ENCODE results near the gene CHRNA9. TPM values are rescaled to one million over a fixed set of nuclear protein-coding genes. Genes with fewer than 3 reads are reported as not detected.

The CHRNA9 gene
- total and polyA plus RNA-seq, 2 experiments from 2014 or later: 0.58 to 5.7 TPM

DNA sequence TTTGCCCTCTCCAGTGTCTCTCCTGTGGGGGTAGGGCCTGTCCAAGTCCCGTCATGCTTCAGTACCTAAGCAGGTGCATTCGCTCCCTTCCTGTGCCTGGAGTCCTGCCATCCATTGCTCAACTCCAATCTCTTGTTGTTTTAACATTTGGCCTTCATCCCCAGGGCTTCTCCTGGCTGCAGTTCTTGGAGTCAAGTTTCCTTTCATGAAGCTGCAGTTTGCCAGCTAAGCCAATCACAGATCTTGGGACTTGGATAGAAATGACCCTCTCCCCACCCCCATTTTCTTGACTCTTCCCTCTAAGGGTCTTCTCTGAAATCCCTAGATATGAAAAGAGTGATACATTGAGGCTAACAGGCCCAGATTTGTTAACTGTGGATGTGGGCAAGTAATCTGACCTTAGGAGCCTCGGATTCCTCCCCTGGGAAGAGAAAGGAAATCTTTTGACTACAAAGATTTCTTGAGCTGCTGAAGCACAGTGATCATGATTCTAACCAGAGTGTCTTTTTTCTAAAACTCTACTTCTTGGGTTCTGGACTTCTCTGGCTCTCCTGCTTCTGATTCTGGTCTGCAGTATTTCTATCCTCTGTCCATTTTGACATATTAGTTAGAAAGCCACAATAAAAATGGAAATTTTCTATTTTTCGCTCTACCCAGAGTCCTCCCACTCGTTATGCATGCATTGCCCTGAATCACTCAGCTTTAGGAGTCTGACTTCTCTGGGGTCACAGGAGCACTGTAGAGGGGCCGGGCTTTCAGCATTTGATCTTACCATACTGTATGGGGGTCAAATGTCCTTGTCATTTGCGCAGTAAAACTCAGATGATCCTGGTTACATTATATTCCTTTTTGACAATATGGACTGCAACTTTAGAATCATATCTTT is 61.0 kb downstream of the CHRNA9 start:
- no peaks in the 10 kb centered on the region; the same call in 1 of the 2 replicates for H3K9me2 ChIP-seq (ENCODE audit: insufficient read depth)
- H3K4me1 ChIP-seq (ENCODE audit: insufficient read depth): peaks cover 9% of the 10 kb centered on the region
- peak overlapping the region; percentile 45; the same call in 1 of the 2 replicates for H3K27ac Mint-ChIP-seq
- DNase-seq (ENCODE audit: low spot score): peak; percentile 47
- ATAC-seq: peak; percentile 76
- H3K79me2 ChIP-seq (replicated peaks; ENCODE audit: insufficient read depth): no peaks in the 10 kb centered on the region
- H3K4me1 Mint-ChIP-seq: peaks cover 9% of the 10 kb centered on the region
- no peak overlapping the region for H3K4me3 Mint-ChIP-seq
- no peak overlapping the region for H3K27ac ChIP-seq (ENCODE audit: low read depth)
- H4K20me1 ChIP-seq (replicated peaks; ENCODE audit: insufficient read depth): no peaks in the 10 kb centered on the region
- TF ChIP-seq, protein P1, sequence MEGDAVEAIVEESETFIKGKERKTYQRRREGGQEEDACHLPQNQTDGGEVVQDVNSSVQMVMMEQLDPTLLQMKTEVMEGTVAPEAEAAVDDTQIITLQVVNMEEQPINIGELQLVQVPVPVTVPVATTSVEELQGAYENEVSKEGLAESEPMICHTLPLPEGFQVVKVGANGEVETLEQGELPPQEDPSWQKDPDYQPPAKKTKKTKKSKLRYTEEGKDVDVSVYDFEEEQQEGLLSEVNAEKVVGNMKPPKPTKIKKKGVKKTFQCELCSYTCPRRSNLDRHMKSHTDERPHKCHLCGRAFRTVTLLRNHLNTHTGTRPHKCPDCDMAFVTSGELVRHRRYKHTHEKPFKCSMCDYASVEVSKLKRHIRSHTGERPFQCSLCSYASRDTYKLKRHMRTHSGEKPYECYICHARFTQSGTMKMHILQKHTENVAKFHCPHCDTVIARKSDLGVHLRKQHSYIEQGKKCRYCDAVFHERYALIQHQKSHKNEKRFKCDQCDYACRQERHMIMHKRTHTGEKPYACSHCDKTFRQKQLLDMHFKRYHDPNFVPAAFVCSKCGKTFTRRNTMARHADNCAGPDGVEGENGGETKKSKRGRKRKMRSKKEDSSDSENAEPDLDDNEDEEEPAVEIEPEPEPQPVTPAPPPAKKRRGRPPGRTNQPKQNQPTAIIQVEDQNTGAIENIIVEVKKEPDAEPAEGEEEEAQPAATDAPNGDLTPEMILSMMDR (conservative IDR thresholded peaks at IDR 0.05; ENCODE audit: low read depth in 2 of 2): no peak
- no peak for TF ChIP-seq CREB1 (CRISPR knock-in tag; IDR thresholded peaks at IDR 0.05; ENCODE audit: low read depth)
- TF ChIP-seq, protein P2, sequence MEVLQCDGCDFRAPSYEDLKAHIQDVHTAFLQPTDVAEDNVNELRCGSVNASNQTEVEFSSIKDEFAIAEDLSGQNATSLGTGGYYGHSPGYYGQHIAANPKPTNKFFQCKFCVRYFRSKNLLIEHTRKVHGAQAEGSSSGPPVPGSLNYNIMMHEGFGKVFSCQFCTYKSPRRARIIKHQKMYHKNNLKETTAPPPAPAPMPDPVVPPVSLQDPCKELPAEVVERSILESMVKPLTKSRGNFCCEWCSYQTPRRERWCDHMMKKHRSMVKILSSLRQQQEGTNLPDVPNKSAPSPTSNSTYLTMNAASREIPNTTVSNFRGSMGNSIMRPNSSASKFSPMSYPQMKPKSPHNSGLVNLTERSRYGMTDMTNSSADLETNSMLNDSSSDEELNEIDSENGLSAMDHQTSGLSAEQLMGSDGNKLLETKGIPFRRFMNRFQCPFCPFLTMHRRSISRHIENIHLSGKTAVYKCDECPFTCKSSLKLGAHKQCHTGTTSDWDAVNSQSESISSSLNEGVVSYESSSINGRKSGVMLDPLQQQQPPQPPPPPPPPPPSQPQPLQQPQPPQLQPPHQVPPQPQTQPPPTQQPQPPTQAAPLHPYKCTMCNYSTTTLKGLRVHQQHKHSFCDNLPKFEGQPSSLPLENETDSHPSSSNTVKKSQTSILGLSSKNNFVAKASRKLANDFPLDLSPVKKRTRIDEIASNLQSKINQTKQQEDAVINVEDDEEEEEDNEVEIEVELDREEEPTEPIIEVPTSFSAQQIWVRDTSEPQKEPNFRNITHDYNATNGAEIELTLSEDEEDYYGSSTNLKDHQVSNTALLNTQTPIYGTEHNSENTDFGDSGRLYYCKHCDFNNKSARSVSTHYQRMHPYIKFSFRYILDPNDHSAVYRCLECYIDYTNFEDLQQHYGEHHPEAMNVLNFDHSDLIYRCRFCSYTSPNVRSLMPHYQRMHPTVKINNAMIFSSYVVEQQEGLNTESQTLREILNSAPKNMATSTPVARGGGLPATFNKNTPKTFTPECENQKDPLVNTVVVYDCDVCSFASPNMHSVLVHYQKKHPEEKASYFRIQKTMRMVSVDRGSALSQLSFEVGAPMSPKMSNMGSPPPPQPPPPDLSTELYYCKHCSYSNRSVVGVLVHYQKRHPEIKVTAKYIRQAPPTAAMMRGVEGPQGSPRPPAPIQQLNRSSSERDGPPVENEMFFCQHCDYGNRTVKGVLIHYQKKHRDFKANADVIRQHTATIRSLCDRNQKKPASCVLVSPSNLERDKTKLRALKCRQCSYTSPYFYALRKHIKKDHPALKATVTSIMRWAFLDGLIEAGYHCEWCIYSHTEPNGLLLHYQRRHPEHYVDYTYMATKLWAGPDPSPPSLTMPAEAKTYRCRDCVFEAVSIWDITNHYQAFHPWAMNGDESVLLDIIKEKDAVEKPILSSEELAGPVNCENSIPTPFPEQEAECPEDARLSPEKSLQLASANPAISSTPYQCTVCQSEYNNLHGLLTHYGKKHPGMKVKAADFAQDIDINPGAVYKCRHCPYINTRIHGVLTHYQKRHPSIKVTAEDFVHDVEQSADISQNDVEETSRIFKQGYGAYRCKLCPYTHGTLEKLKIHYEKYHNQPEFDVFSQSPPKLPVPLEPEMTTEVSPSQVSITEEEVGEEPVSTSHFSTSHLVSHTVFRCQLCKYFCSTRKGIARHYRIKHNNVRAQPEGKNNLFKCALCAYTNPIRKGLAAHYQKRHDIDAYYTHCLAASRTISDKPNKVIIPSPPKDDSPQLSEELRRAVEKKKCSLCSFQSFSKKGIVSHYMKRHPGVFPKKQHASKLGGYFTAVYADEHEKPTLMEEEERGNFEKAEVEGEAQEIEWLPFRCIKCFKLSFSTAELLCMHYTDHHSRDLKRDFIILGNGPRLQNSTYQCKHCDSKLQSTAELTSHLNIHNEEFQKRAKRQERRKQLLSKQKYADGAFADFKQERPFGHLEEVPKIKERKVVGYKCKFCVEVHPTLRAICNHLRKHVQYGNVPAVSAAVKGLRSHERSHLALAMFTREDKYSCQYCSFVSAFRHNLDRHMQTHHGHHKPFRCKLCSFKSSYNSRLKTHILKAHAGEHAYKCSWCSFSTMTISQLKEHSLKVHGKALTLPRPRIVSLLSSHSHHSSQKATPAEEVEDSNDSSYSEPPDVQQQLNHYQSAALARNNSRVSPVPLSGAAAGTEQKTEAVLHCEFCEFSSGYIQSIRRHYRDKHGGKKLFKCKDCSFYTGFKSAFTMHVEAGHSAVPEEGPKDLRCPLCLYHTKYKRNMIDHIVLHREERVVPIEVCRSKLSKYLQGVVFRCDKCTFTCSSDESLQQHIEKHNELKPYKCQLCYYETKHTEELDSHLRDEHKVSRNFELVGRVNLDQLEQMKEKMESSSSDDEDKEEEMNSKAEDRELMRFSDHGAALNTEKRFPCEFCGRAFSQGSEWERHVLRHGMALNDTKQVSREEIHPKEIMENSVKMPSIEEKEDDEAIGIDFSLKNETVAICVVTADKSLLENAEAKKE (CRISPR knock-in tag; IDR thresholded peaks at IDR 0.05): no peak
- no peak for TF ChIP-seq STAT1 (IDR thresholded peaks at IDR 0.05; ENCODE audit: unreplicated experiment)
- H3K36me3 ChIP-seq (ENCODE audit: insufficient read depth): no peaks in the 10 kb centered on the region
- H3K4me2 ChIP-seq: peak overlapping the region; percentile 50; the same call in 1 of the 2 replicates
- H3K36me3 Mint-ChIP-seq (ENCODE audit: low read depth): no peaks in the 10 kb centered on the region
- H2AFZ ChIP-seq: peak overlapping the region; percentile 82; the same call in 1 of the 2 replicates
- H3K4me3 ChIP-seq: no peak overlapping the region
- H3K27me3 Mint-ChIP-seq (ENCODE audit: insufficient read depth, low read depth, poor library complexity): peaks cover 13% of the 10 kb centered on the region
- no peaks in the 10 kb centered on the region for H3F3A ChIP-seq (replicated peaks; ENCODE audit: low read depth)
- H3K27me3 ChIP-seq (ENCODE audit: insufficient read depth): no peaks in the 10 kb centered on the region
- no peaks in the 10 kb centered on the region for H3K9me3 Mint-ChIP-seq
